ENCODE data around the gene ACTRT3.
"Not testable (repeated sequence)": the region's sequence is repeated elsewhere in the genome, so short reads cannot be mapped to it uniquely, and the experiment has no call there.

The ACTRT3 gene

GRCh38 chr3:169748670-169749069 is 20.7 kb downstream of the ACTRT3 start:
- Histone ChIP-seq H3K27ac (no peak overlapping the region), H3K36me3 (no peaks in the 10 kb centered on the region), H3K27me3 (peaks cover 28% of the 10 kb centered on the region), H3K4me3 (ENCODE audit: low read depth in 1 of 2, low read length in 1 of 2) (no peak overlapping the region), H3K9me3 (no peaks in the 10 kb centered on the region), H3K4me1 (ENCODE audit: control insufficient read depth in 1 of 2, insufficient read depth in 1 of 2, low read depth in 1 of 2, low read length in 1 of 2) (no peaks in the 10 kb centered on the region)
- TF ChIP-seq CTCF (IDR thresholded peaks at IDR 0.05) = no peak

DNA sequence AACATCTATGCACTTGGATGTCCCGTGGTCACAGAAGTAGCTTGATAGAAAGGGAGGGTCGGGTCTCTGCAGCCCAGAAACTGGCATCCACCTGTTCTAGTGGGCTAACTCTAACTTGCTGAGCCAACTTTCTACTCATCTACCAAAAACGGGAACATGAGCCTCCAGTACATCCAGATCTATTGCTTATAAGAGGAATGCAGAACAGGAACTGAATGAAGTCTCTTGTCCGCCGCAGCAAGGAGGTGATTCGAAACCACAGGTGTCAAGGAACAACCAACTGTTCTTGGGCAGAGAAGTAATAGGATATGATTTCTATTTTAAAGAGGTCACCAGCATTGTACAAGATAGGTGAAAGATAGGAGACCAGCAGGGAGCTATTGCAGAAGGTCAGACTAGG is 22.4 kb downstream of the ACTRT3 start:
- no peaks in the 10 kb centered on the region for H3K4me1 ChIP-seq (ENCODE audit: control insufficient read depth in 1 of 2, insufficient read depth in 1 of 2, low read depth in 1 of 2, low read length in 1 of 2)
- H3K27ac ChIP-seq = no peak overlapping the region
- H3K36me3 ChIP-seq = no peaks in the 10 kb centered on the region
- TF ChIP-seq CTCF (IDR thresholded peaks at IDR 0.05) = no peak
- peaks cover 20% of the 10 kb centered on the region for H3K27me3 ChIP-seq
- H3K9me3 ChIP-seq = no peaks in the 10 kb centered on the region
- no peak overlapping the region for H3K4me3 ChIP-seq (ENCODE audit: low read depth in 1 of 2, low read length in 1 of 2)

DNA sequence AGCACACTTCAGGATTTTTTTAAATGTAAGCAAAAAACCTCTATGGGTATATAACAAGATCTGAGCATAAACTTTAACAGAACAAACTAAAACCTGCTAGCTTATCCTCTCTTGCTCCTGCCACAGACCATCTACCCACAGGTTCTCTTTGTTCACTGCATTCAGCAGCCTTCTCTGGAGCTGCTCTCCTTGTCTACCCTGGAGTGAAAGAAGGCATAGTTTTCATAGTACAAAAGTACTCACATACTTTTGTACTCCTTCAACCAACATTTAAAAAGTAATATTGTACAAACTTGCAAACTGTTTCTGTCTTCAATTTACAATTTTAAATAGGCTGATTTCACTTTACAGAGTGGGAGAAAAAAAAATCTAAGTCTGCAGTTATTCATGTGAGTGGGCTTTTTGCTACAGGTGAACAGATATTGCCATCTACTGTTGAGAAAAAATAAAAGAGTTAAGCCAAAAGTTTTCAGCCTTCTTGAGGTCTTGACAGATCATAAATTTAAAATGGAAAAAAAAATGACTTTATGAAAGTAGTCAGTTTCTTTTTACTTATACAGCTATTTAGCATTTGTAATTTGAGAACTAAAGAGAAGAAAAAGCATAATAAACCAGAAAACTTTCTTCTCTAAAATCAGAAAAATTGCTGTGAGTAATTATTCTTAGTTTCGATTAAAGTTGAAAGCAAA is 24.9 kb downstream of the ACTRT3 start:
- Histone ChIP-seq H3K27ac (no peak overlapping the region), H3K9me3 (no peaks in the 10 kb centered on the region), H3K4me1 (ENCODE audit: control insufficient read depth in 1 of 2, insufficient read depth in 1 of 2, low read depth in 1 of 2, low read length in 1 of 2) (no peaks in the 10 kb centered on the region), H3K36me3 (no peaks in the 10 kb centered on the region), H3K4me3 (ENCODE audit: low read depth in 1 of 2, low read length in 1 of 2) (no peak overlapping the region), H3K27me3 (peaks cover 16% of the 10 kb centered on the region)
- TF ChIP-seq CTCF (IDR thresholded peaks at IDR 0.05) = no peak

DNA sequence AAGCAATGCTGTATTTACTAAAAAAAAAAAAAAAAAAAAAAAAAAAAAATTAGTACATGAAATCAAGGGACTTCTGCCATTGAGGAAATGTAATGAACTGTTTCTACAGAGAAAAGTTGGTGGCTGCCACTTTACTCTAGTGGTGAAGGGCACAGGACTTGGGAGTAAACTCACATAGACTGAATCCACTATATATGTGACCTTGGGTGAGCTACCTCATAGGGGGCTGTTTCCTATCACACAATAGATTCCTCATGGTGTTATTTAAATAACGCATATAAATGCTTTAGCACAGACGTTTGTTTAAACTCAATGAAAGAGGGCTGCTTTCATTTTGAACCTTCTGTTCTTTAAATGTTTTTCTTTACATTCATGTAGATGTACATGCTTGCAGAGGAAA is 30.3 kb downstream of the ACTRT3 start:
- Histone ChIP-seq H3K9me3 (no peaks in the 10 kb centered on the region), H3K27me3 (peaks cover 3% of the 10 kb centered on the region), H3K4me3 (ENCODE audit: low read depth in 1 of 2, low read length in 1 of 2) (no peak overlapping the region), H3K4me1 (ENCODE audit: control insufficient read depth in 1 of 2, insufficient read depth in 1 of 2, low read depth in 1 of 2, low read length in 1 of 2) (no peaks in the 10 kb centered on the region), H3K36me3 (no peaks in the 10 kb centered on the region), H3K27ac (no peak overlapping the region)
- TF ChIP-seq CTCF (IDR thresholded peaks at IDR 0.05) = no peak

GRCh38 chr3:169731857-169732256 is 37.5 kb downstream of the ACTRT3 start:
- H3K27me3 ChIP-seq; H3K4me1 ChIP-seq (ENCODE audit: control insufficient read depth in 1 of 2, insufficient read depth in 1 of 2, low read depth in 1 of 2, low read length in 1 of 2); H3K4me3 ChIP-seq (ENCODE audit: low read depth in 1 of 2, low read length in 1 of 2); H3K27ac ChIP-seq; H3K9me3 ChIP-seq; H3K36me3 ChIP-seq: not testable (repeated sequence)

GRCh38 chr3:169722724-169723123 is 46.6 kb downstream of the ACTRT3 start:
- H3K4me1 ChIP-seq (ENCODE audit: control insufficient read depth in 1 of 2, insufficient read depth in 1 of 2, low read depth in 1 of 2, low read length in 1 of 2) = no peaks in the 10 kb centered on the region
- no peaks in the 10 kb centered on the region for H3K9me3 ChIP-seq
- no peaks in the 10 kb centered on the region for H3K36me3 ChIP-seq
- TF ChIP-seq CTCF (IDR thresholded peaks at IDR 0.05) = no peak
- no peaks in the 10 kb centered on the region for H3K27me3 ChIP-seq
- no peak overlapping the region for H3K27ac ChIP-seq
- H3K4me3 ChIP-seq (ENCODE audit: low read depth in 1 of 2, low read length in 1 of 2) = no peak overlapping the region

GRCh38 chr3:169718415-169718814 is 50.9 kb downstream of the ACTRT3 start:
- not testable (repeated sequence) for H3K9me3 ChIP-seq; H3K4me1 ChIP-seq (ENCODE audit: control insufficient read depth in 1 of 2, insufficient read depth in 1 of 2, low read depth in 1 of 2, low read length in 1 of 2); H3K36me3 ChIP-seq; H3K27me3 ChIP-seq; H3K4me3 ChIP-seq (ENCODE audit: low read depth in 1 of 2, low read length in 1 of 2); H3K27ac ChIP-seq

Data from neutrophil (primary cell).